Activated naive CD8-positive, alpha-beta T cell treated with anti-CD3 and anti-CD28 coated beads, Interleukin-2, amount 50 U/mL, for 16 hours (primary cell): Measurements from ENCODE around the gene TSHZ2.
"Not testable (repeated sequence)": the region's sequence is repeated elsewhere in the genome, so short reads cannot be mapped to it uniquely, and the experiment has no call there.

Experiments
- DNase-seq: peaks from one replicate; pipeline ENCODE4 v3.0.0-alpha.2; 2020; ENCODE audit warnings: low read depth, low spot score

Gene TSHZ2

DNA sequence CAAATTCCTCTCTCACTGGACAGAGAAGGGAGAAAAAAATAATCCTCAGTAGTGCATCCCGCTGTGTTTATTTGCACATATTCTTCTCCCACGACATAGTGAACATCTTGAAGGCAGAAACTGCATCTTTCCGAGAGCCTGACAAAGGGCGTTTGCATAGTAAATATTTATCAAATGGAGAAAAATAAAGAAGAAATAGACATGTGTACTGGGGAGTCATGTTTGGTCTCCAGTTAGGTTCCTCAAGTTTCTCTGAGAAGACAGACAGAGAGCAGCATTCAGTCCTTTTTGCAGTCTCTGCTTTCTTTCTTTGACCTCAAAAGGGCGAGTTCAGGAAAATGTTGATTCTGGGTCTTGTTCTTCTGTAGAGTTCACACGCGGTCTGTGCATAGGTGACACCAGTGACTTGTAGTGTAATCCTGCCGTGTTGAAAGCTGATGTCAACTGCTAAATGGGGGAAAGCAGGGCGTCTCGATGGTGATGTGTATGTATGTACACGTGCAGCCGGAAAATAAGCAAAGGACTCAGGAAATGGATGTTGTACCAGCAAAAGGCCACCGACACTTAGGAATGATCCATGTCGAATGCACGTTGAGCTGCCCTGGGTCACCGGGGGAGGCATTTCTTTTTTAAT is 335.9 kb downstream of the TSHZ2 start:
- no peak for DNase-seq

DNA sequence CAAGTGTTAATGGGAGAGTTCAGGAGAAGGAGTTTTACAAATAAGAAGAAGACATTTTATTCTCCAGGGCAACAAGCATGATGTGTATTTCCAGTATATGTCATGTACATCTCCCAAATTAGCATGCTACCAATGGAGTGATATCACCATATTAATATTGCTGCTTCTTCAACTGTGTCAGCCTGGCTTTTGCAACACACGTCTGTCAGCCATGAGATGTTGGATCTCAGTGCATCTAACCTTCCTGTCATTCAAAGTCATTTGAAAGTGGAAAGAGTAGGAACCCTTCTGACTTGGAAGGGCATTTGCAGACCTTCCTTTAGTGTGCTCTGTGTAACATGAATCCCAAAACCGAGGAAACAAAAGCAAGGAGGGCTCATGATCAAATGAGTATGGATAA is 337.4 kb downstream of the TSHZ2 start:
- DNase-seq, result no peak

DNA sequence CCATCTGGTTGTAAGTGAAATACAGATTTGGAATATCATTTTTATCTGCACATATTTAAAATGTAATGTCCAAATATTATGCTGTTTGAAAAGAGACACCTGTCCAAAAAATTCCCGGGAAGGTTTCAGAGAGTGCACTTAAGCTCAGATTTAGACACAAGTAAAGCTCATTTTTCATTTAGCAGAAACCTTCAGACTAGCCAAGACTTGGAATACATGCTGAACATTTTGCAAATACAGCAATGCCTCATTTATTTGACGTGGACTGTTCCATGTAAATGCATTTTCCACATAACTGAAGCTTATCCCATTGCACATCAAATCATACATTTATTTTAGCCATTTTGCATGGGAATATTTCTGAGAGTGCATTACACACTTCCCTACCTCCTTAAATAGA is 340.8 kb downstream of the TSHZ2 start:
- no peak for DNase-seq

DNA sequence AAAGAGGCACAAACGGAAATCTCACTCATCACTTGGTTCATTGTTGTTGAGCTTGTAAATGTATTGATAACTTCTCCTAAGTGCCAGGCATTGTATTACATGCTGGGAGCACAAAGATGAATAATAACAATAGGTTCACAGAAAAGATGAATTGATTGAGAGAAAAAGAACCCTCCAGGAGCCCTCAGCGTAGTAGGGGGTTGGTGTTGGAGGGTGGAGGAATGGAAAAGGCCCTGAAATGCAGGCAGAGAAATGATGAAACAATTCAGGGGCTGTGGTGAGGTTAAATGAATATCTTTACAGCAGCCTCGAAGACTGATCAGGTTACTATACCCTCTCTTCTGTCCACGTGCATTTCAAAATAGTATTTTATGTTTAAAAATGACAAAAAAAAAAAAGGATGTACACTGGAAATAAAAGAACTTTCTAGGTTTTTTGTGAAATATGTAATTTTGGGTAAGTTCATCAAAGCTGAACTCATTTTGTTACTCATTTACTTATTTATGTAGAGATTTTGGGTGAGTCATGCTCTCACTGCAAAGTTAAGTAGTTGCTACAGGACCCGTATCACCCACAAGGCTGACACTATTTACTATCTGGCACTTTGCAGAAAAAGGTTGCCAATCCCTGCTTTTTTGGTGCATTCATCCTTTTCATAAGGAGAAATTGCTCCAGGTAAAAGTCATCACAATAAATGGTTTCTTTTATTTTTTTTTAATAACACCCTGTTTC is 344.2 kb downstream of the TSHZ2 start:
- no peak for DNase-seq

DNA sequence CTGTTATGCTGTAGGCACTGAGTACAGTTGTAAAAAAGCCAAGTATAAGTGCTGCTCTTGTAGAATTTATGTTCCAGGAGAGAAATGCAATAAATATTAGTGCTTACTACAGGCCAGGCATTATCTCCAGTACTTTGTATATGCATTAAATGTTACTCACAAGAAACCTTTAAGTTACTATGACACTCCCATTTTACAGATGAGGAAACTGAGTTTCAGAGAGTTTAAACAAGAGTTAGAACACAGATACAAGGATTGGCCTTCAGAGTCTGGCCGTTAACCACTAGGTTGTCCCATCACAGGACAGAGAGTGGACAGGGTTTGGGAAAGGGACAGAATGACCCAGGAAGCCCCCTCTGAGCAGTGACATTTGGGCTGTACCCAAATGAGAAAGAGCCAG is 347.0 kb downstream of the TSHZ2 start:
- no peak for DNase-seq

DNA sequence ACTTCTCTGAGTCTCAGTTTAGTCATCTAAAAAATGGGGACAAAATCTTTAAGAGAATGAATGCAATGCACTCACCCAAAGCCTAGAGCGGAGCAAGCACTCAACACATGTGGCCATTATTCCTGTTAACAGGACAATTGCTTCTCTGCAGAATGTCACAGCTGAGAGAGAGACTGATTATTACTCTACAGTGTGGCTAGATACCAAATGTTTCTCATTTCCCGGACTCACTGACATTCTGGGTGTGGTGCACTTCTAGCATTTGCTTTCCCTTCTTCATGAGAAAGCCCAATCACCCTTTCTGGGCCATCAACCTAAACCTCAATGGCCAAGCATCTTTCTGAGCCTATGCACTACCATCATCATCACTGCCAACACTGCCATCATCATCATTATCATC is 347.6 kb downstream of the TSHZ2 start:
- DNase-seq, result no peak

DNA sequence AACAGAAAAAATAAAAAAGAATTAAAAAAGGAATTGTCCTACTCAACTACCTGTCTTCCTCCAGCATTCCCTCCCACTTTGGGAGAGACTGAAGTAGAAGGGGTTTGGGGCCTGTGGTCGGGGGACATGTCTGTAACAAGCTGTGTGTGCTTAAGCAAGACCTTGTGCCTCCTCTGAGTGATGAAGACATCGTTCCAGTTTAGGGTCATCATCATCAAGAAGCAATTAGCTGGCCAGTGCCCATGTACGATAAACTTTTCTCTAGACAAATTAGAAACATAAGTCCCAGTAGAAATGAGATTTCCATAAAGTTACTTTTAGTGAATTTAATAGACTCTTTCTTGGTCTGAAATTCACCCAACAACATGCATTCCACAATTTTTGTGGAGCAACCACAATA is 348.5 kb downstream of the TSHZ2 start:
- no peak for DNase-seq

DNA sequence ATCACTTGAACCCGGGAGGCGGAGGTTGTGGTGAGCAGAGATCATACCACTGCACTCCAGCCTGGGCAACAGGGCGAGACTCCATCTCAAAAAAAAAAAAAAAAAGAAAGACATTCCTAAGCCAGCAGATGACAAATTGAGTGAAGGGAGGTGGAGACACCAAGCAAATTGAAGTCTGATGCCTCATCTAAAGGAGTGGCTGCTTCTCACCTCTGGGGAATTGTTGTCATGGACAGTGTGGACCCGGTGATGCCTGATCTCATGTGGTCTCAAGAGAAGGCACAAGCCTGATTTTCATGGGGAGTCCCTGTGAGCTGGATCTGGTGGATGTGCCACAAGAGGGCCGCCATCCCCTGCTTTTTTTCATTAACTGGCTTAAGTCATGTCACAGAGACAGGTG is 349.4 kb downstream of the TSHZ2 start:
- no peak for DNase-seq

DNA sequence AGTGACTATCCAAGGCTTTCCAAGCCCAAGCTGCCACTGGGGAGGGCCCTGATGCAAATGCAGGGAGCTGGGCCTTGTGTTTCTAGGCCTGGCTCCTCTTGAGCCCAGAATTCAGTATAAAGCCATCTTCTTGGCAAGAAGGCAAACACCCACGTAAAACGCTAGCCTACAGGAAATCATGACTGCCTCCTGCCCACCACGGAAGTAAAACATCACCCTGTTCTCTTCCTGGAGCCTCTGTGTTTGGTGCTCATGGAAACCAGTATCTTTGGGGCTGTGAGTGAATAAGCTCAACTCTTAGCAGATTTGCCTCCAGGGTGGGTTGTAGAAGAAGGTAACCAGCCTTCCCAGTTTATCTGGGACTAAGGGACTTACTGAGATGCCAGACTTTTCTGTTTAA is 350.5 kb downstream of the TSHZ2 start:
- no peak for DNase-seq

DNA sequence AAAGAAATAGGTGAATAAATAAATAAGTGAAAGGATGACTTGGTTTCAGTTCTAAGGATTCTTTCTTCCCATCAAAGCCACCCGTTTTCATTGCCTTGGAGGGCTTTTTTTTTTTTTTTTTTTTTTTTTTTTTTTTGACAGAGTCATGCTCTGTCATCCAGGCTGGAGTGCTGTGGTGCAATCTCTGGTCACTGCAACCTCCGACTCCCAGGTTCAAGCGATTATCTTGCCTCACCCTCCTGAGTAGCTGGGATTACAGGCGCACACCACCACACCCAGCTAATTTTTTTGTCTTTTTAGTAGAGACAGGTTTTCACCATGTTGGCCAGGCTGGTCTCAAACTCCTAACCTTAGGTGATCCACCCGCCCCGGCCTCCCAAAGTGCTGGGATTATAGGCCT is 351.3 kb downstream of the TSHZ2 start:
- not testable (repeated sequence) for DNase-seq

DNA sequence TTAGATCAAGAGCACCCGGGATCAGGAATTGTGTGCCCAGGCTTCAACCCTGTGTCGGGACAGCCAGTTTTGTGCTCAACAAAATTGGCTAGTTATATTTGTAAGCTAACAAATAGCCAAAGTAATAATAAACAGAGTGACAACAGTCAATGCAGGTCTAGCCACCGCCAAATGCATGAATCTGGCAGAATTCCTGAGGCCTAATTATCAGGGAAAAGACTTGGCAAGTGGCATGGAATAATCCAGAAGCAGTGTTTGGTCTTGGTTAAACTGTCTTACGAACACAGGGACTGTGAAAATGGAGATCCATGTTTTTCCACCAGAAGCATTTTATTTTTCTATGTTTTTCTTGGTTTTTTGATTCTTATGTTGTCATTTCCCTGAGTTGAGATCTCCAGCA is 352.7 kb downstream of the TSHZ2 start:
- no peak for DNase-seq

DNA sequence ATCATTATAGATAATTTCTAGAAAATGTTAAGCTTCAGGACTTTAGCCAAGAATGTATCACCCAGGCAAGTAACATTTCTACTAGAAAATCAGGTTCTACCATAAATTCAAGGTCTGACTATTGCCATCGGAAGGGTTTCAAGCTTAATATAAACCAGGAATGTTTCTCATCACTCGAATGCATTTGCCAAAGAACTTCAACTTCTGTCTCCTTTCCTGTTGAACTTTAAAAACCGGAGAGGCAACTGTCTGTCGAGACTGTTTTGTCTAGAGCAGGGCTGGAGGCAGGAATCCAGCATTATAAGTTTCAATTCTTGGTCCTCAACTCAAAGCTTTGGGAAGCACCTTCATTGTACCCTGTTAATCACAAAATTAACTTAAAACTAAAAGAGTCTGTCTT is 356.8 kb downstream of the TSHZ2 start:
- no peak for DNase-seq

DNA sequence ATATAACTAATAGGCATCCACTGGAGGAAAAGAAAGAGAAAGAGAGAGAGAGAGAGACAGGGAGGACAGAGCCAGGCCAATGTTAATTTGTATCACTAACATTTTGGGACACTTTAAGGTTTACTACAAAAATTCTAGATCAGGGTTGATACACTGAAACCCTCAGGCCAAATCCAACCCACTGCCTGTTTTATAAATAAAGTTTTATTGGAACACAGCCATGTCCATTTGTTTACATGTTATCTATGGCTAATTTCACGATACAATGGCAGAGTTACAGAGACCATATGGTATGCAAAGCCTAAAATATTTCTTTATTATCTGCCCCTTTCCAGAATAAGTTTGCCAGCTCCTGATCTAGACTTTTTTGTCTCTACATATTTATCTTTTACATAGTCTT is 357.6 kb downstream of the TSHZ2 start:
- no peak for DNase-seq

DNA sequence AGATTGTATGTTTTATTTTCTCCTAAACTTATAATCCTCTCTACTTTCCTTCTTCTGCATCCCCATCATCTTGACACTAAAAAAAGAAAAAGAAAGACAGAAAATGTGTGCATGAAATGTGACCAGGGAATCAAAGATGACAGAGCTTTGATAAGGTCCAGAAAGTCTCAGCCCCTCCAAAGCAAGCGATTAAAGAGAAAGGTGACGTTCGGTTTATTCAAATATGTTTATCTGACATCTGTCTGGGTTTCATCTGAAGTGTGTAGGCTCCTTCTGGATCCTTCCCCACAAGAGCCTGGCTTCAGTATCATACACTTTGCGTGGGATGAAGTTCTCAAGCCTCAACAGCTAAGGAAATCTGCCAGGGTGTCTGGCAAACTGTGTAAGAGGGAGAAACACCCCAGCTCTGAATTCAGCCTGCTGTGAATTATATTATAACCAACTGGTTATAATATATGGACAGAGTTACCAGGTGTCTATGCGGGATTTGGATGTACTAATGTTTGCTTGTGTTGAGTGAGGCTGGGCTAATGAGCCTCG is 358.5 kb downstream of the TSHZ2 start:
- no peak for DNase-seq

DNA sequence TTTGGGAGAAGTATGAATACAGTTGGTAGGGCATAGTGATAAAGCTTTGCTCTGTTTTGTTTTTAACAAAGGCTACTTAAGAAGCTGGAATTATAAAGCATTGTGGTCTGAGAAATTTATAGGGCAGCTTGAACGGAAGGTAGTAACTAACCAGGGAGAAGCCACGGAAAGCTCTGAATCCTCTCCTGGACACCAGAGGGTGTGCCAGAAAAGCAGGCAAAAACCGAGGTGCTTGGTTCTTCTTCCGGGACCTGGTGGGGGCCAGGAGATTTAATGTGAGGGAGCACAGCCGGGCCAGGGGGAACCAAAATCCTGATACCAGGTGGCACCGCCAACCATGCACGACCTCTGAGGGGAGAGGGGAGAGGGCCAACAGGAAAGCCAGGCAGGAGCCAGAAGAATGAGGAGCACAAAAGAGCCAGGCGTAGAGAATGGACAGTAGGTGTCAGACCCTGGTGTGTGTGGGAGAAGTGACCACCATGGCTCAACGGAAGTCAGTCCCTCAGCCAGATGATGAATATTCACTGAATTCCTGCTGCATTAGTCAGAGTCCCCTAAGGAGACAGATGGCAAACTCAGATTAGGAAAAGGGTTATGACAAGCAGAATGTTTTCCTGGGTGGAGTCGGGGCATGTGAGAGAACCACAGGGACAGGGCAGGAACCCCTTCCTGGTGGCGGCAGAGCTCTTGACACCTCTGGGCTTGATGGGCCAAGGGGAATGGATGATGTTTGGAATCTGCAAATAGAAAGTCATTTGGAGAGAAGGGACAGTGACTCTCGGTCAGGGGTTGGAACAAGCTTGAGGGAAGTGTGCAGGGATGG is 359.2 kb downstream of the TSHZ2 start:
- no peak for DNase-seq

DNA sequence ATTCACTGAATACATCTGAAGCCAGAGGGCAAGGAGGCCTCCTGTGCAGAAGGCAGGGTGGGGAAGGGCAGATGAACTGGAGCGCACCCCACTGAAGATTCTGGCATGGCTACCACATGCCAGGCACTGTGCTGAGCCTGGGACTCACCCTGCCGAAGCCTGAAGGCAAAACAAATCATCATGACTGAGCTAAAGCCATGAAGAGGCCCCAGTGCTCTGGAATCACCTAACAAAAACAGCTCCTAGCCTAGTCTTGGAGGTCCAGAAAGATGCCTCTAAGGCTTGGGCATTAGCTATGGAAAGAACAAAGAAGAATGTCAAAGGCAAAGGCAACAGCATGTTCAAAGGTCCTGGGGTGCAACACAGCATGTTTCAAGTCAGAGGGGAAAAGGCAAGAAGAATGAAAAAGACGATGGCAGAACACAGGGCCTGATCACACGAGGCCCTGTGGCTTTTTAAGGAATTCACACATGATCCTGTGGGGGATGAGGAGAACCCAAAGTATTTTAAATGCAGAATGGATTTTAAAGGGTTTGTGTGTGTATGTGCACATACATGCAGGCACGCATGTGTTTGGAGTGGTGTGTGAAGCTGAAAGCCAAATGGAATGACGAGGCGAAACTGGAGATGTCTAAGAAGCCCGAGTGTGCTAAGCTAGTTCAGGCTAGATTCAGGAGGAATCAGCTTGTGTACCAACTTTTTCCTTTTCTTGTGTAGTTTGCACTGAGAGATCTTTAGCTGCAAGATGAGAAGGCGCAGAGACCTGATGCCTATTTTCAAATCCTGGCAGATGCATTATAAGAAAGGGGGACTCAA is 360.1 kb downstream of the TSHZ2 start:
- no peak for DNase-seq

DNA sequence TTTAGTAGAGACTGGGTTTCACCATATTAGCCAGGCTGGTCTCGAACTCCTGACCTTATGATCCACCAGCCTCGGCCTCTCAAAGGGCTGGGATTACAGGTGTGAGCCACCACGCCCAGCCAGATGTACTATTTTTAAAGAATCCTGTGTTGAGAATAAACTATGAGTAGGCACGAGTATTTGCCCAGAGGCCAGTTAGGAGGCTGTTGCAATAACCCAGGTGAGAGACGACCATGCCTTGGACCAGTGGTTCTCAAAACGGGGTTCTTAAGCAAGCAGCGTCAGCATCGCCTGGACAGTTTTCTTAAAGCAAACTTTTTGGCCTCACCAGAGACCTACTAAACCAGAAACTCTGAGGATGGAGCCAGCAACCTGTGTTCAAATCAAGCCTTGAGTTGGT is 362.7 kb downstream of the TSHZ2 start:
- DNase-seq, result no peak

DNA sequence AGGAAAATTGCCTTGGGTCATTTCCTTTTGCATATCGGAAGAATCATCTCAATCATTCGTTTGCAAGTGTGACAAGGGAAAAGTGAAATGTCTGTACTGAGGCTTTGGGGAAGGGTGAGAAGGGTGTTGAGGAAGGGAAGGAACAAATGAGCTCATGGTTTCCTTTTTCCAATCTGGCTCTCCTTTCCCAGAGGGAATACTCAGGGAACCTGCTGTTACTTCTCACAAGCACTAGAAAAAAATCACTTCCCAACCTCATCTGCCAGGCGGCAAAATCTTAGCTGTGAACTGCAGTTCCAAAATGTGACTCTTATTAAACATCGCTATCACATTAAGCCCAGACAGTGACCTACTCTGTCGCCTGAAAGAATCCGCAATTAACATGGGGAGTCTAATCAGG is 363.4 kb downstream of the TSHZ2 start:
- no peak for DNase-seq

DNA sequence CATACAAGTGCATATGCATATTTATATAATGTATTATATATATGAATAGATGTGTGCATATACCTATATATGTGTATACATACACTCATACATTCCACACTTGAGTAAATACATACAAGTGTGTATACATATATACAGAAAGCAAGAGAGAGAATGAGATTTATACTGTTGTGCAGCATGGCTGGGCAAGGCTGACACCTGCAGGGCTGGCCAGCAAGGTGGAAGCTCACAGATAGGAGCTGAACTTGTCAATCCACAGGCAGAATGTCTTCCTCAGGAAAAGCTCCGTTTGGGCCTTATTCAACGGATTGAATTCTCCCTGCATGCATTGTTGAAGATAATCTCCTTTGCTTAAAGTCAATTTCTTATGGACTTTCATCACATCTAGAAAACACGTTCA is 364.7 kb downstream of the TSHZ2 start:
- DNase-seq, result no peak

DNA sequence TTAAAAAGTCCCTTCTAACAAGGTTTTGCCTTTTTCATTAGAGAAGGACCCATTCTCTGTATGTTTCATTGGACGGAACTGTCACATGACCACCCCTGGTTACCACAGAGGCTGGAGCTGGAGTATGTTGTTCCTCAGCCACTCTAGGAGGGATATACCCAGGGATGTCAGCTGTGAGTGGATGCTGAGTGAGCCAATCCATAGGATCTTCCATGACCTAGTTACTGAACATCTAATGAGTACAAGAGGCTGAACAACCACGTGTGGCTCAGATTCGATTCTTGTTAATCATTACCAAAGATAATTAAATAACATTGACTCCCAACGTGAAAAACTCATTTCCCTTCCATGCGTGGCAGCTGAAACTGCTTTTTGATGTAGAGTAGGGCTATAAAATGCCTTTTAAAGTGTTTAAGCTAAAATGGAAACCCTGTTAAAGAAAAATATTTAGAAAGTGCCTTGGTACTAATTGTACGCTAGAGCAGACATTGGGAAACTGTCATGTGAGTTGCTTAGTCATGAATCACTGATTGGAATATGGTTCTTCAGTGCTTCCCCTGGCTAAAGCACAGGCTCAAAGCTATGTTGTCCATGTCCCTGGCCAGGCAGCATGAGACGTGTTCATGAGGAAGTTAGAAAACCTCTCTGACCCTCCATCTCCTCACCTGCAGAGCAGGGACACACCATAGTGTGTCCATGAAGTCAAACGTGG is 365.4 kb downstream of the TSHZ2 start:
- DNase-seq, result no peak

DNA sequence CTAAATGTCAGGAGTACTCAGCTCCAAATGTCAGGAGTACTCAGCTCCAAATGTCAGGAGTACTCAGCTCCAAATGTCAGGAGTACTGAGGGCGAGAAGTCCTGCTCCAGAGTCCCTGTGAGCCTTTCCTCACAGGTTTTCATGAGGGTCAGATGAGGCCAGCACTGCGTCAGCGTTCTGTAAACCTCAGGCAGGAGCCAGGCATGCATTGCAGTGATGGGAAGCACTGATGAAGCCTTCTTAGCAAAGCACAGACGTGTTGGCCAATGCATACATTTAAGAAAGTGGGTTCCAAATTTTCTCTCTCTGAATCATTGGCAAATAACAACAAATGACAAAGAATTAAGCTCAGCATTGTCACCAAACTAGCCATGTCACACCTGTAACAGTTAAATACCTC is 366.6 kb downstream of the TSHZ2 start:
- DNase-seq, result no peak
